A549 (cell line): Measurements from ENCODE around the gene IL4R. TPM values are rescaled to one million over a fixed set of nuclear protein-coding genes. Genes with fewer than 3 reads are reported as not detected.

Experiments used
- ATAC-seq, 2 experiments: fragments of 200-7000 bp in 1 of 2; fragments of >200 bp in 1 of 2; cut with Nextera tagmentation in 1 of 2; cut with Tn5 transposase in 1 of 2; 3 replicates each; pipeline versions ENCODE4 v1.8.0 to v1.9.1; 2018 to 2020; ENCODE audit warnings: mild to moderate bottlenecking in 1 of 2, moderate library complexity in 1 of 2
- CTCF ChIA-PET: fragments of 300-600 bp; sonication (Branson Sonifier 250); formaldehyde crosslinking; extraction: SDS; loops from one replicate; lab custom pipeline; 2021; ENCODE audit warnings: antibody characterized with exemption, inconsistent platforms; lab: Yijun Ruan, JAX
- POLR2A ChIA-PET: fragments of 350-600 bp; formaldehyde crosslinking; extraction: SDS; loops from one replicate; lab custom pipeline; 2021; ENCODE audit warnings: antibody characterized with exemption, inconsistent platforms; lab: Yijun Ruan, JAX
- DNase-seq, 2 experiments: peaks; one replicate each; pipeline versions ENCODE4 v3.0.0 to v3.0.0-alpha.2; 2011 to 2016; ENCODE audit warnings: low read depth in 1 of 2, low spot score in 1 of 2
- FAIRE-seq: peaks from 2 replicates; lab custom pipeline; 2011; peaks lifted over from hg19 to GRCh38; lab: Jason Lieb, UNC
- H3K27ac ChIP-seq, 2 experiments: fragments of >200 bp; sonication (Bioruptor Twin); formaldehyde crosslinking; 3 replicates each; pipeline ENCODE4 v1.5.1; 2016 to 2017
- H3K4me1 ChIP-seq: fragments of >200 bp; sonication (Bioruptor Twin); formaldehyde crosslinking; 3 replicates; pipeline ENCODE4 v1.6.1; 2016
- H3K4me2 ChIP-seq: fragments of >200 bp; sonication (Bioruptor Twin); formaldehyde crosslinking; 3 replicates; pipeline ENCODE4 v1.6.1; 2016
- H3K4me3 ChIP-seq: fragments of >200 bp; sonication (Bioruptor Twin); formaldehyde crosslinking; 3 replicates; pipeline ENCODE4 v1.5.1; 2016
- H3K9me3 ChIP-seq: fragments of >200 bp; sonication (Bioruptor Twin); formaldehyde crosslinking; 3 replicates; pipeline ENCODE4 v1.6.1; 2016
- CHD2 ChIP-seq: fragments of 150-350 bp; IDR thresholded peaks from 2 replicates; pipeline ENCODE4 v1.6.1; 2014; ENCODE audit warnings: low read length; ENCODE audit not compliant: partially characterized antibody
- CHD4 ChIP-seq: fragments of 200-600 bp; sonication (generic); IDR thresholded peaks from 2 replicates; pipeline ENCODE4 v1.6.1; 2016; ENCODE audit warnings: antibody characterized with exemption, mild to moderate bottlenecking, borderline replicate concordance
- EHMT2 ChIP-seq: fragments of 200-600 bp; sonication (generic); IDR thresholded peaks from 2 replicates; pipeline ENCODE4 v1.6.1; 2016; ENCODE audit warnings: antibody characterized with exemption, low read depth, mild to moderate bottlenecking, moderate library complexity
- EP300 ChIP-seq, 2 experiments: fragments of >200 bp; sonication (Bioruptor Twin); formaldehyde crosslinking; IDR thresholded peaks; 2 replicates in 1 of 2; 3 replicates in 1 of 2; pipeline ENCODE4 v1.6.1; 2016 to 2017
- FOSB ChIP-seq: fragments of 250-450 bp; sonication (Bioruptor Pico); IDR thresholded peaks from 2 replicates; pipeline ENCODE4 v1.5.0; 2020; ENCODE audit warnings: mild to moderate bottlenecking, moderate library complexity
- HDAC2 ChIP-seq: fragments of 200-600 bp; sonication (generic); IDR thresholded peaks from 2 replicates; pipeline ENCODE4 v1.6.1; 2016
- HOXA7 ChIP-seq: fragments of 250-450 bp; sonication (Bioruptor Pico); IDR thresholded peaks from 2 replicates; pipeline ENCODE4 v1.5.0; 2020; ENCODE audit warnings: mild to moderate bottlenecking, moderate library complexity
- HOXB13 ChIP-seq: fragments of 250-450 bp; sonication (Bioruptor Pico); IDR thresholded peaks from 2 replicates; pipeline ENCODE4 v1.5.0; 2020; ENCODE audit warnings: low read depth, mild to moderate bottlenecking, moderate library complexity
- HOXB5 ChIP-seq: fragments of 250-450 bp; sonication (Bioruptor Pico); IDR thresholded peaks from 2 replicates; pipeline ENCODE4 v1.5.0; 2020; ENCODE audit warnings: mild to moderate bottlenecking, moderate library complexity
- KDM5A ChIP-seq: fragments of 200-600 bp; sonication (generic); IDR thresholded peaks from 2 replicates; pipeline ENCODE4 v1.6.1; 2016; ENCODE audit warnings: antibody characterized with exemption, mild to moderate bottlenecking
- MAZ ChIP-seq: fragments of 150-350 bp; IDR thresholded peaks from 2 replicates; pipeline ENCODE4 v1.6.1; 2014; ENCODE audit warnings: antibody characterized with exemption, low read depth, low read length, borderline replicate concordance
- NFE2L2 ChIP-seq: fragments of 150-350 bp; conservative IDR thresholded peaks from 2 replicates; pipeline ENCODE4 v1.6.1; 2014; ENCODE audit warnings: low read length
- NPAS2 ChIP-seq: fragments of 250-450 bp; sonication (Bioruptor Pico); IDR thresholded peaks from 2 replicates; pipeline ENCODE4 v1.8.0; 2022; ENCODE audit warnings: mild to moderate bottlenecking, moderate library complexity, borderline replicate concordance
- PHF8 ChIP-seq: fragments of 200-600 bp; sonication (generic); IDR thresholded peaks from 2 replicates; pipeline ENCODE4 v1.6.1; 2016; ENCODE audit warnings: low read depth, mild to moderate bottlenecking, antibody characterized with exemption, moderate library complexity, borderline replicate concordance
- POLR2A ChIP-seq: IDR thresholded peaks from 2 replicates; pipeline ENCODE4 v1.6.1; 2012; ENCODE audit warnings: mild to moderate bottlenecking, low read length
- RCOR1 ChIP-seq: fragments of 150-350 bp; IDR thresholded peaks from 2 replicates; pipeline ENCODE4 v1.6.1; 2014; ENCODE audit warnings: antibody characterized with exemption, low read length, low read depth
- RNF2 ChIP-seq: fragments of 200-600 bp; sonication (generic); IDR thresholded peaks from 2 replicates; pipeline ENCODE4 v1.6.1; 2016; ENCODE audit warnings: low read depth, mild to moderate bottlenecking, antibody characterized with exemption, moderate library complexity, borderline replicate concordance
- SREBF2 ChIP-seq: fragments of 450-650 bp; IDR thresholded peaks from 2 replicates; pipeline ENCODE4 v1.6.1; 2014; ENCODE audit warnings: mild to moderate bottlenecking, moderate library complexity
- TFCP2L1 ChIP-seq: fragments of 250-450 bp; sonication (Bioruptor Pico); IDR thresholded peaks from 2 replicates; pipeline ENCODE4 v1.5.0; 2021; ENCODE audit warnings: mild to moderate bottlenecking
- ZNF302 ChIP-seq: fragments of 250-450 bp; sonication (Bioruptor Pico); IDR thresholded peaks from 2 replicates; pipeline ENCODE4 v1.9.0; 2021; ENCODE audit warnings: inconsistent platforms, mild to moderate bottlenecking, moderate library complexity
- WGBS: methylation state at CpG from one replicate; pipeline ENCODE4 v1.1.6; 2017; ENCODE audit errors: missing lambda C conversion rate; 5-methylcytosine and 5-hydroxymethylcytosine counted together
- polyA plus RNA-seq, 4 experiments: library from polyadenylated mRNA; depleted of rRNA in 3 of 4; stranded (reverse); fragments of >200 nt; fragmentation: RNase III in 1 of 4; extraction: RNeasy Plus Mini Kit Qiagen cat#74134 plus additional on column Dnase treatment in 1 of 4; gene quantifications; 2 replicates in 3 of 4; 3 replicates in 1 of 4; pipeline ENCODE4 v1.2.3, GENCODE V29; 2011 to 2017
- TF ChIP-seq, protein P1 (sequence below): fragments of 150-350 bp; IDR thresholded peaks from 2 replicates; pipeline ENCODE4 v1.6.1; 2014; ENCODE audit warnings: low read depth, mild to moderate bottlenecking, low read length
- TF ChIP-seq, protein P2 (sequence below): IDR thresholded peaks from 2 replicates; pipeline ENCODE4 v1.6.1; 2012
- TF ChIP-seq, protein P3 (sequence below): fragments of >200 bp; sonication (Bioruptor Twin); formaldehyde crosslinking; IDR thresholded peaks from 3 replicates; pipeline ENCODE4 v1.5.1; 2016
- TF ChIP-seq, protein P4 (sequence below): IDR thresholded peaks from 2 replicates; pipeline ENCODE4 v1.6.1; 2012
- TF ChIP-seq, protein P5 (sequence below): fragments of 200-600 bp; sonication (generic); IDR thresholded peaks from 2 replicates; pipeline ENCODE4 v1.6.1; 2016; ENCODE audit warnings: antibody characterized with exemption, mild to moderate bottlenecking, moderate library complexity
- TF ChIP-seq, protein P6 (sequence below): IDR thresholded peaks from 2 replicates; pipeline ENCODE4 v1.6.1; 2012; ENCODE audit warnings: low read depth, borderline replicate concordance

IL4R gene
- polyA plus RNA-seq, 2 of the 4 experiments (the other 2 are of a cell fraction) = 14.4 to 19.3 TPM

DNA sequence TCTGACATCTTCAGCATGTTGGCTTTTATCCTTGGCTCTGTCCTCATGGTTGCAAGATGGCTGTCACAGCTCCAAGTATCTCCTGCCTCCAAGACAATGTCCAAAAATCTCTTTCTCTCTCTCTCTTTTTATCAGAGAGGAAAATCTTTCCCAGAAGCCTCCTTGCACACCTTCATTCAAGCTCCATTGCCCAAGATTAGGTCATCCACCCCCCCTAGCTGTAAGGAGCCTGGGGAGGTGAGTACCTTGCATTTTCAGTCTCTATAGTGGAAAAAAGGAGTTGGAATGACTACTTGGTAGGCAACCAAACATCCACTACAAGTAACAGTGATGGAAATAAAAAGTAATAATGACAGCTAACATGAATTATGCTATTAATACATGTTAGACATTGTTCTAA is 23.2 kb upstream of the IL4R start:
- Histone ChIP-seq H3K27ac (no peak overlapping the region), H3K4me3 (no peak overlapping the region), H3K4me1 (peaks cover 15% of the 10 kb centered on the region), H3K9me3 (no peaks in the 10 kb centered on the region), H3K4me2 (no peak overlapping the region)
- FAIRE-seq (no peak), DNase-seq (no peak), ATAC-seq (no peak)
- ChIA-PET POLR2A (no interaction called here), CTCF (interaction anchor here (1.3 kb wide), 1 partner anchor 8 kb away, joined by 3 read pairs; no protein-coding TSS in a partner anchor)
- TF ChIP-seq TFCP2L1 (CRISPR knock-in tag) (no peak), HOXB13 (CRISPR knock-in tag) (no peak), EHMT2 (no peak), MAZ (no peak), RNF2 (no peak), EP300 (IDR thresholded peaks at IDR 0.05) (no peak), RCOR1 (no peak), NPAS2 (CRISPR knock-in tag) (no peak), PHF8 (no peak), NFE2L2 (no peak)
- TF ChIP-seq, protein P1, sequence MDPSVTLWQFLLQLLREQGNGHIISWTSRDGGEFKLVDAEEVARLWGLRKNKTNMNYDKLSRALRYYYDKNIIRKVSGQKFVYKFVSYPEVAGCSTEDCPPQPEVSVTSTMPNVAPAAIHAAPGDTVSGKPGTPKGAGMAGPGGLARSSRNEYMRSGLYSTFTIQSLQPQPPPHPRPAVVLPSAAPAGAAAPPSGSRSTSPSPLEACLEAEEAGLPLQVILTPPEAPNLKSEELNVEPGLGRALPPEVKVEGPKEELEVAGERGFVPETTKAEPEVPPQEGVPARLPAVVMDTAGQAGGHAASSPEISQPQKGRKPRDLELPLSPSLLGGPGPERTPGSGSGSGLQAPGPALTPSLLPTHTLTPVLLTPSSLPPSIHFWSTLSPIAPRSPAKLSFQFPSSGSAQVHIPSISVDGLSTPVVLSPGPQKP = no peak
- TF ChIP-seq, protein P2, sequence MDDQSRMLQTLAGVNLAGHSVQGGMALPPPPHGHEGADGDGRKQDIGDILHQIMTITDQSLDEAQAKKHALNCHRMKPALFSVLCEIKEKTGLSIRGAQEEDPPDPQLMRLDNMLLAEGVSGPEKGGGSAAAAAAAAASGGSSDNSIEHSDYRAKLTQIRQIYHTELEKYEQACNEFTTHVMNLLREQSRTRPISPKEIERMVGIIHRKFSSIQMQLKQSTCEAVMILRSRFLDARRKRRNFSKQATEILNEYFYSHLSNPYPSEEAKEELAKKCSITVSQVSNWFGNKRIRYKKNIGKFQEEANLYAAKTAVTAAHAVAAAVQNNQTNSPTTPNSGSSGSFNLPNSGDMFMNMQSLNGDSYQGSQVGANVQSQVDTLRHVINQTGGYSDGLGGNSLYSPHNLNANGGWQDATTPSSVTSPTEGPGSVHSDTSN = no peak

DNA sequence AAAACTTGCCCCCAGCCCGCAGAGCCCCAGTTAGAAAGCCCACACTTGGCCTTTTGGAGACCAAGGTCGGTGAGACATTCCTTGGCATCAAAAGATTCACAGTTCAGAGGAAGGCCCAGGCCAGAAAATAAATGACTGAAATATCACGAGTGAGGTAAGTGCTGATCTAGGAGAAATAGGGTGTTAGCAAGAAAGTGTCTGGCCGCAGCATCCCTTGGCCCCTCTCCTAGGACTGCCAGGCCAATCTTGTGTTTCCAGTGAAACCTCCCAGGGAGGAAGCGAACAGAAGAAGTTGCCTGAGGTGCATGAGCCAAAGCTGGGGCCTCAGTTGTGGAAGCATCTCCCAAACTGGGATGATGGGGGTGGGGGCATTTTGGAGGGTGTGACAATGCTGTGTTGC is 22.7 kb upstream of the IL4R start:
- WGBS = 75% methylated on average over 5 of the region's 5 CpGs
- ATAC-seq (no peak), FAIRE-seq (no peak)
- H3K9me3 ChIP-seq = no peaks in the 10 kb centered on the region
- H3K27ac ChIP-seq = no peak overlapping the region
- peaks cover 10% of the 10 kb centered on the region for H3K4me1 ChIP-seq
- no peak overlapping the region for H3K4me2 ChIP-seq
- no peak for TF ChIP-seq ZNF302 (CRISPR knock-in tag)
- TF ChIP-seq, protein P3, sequence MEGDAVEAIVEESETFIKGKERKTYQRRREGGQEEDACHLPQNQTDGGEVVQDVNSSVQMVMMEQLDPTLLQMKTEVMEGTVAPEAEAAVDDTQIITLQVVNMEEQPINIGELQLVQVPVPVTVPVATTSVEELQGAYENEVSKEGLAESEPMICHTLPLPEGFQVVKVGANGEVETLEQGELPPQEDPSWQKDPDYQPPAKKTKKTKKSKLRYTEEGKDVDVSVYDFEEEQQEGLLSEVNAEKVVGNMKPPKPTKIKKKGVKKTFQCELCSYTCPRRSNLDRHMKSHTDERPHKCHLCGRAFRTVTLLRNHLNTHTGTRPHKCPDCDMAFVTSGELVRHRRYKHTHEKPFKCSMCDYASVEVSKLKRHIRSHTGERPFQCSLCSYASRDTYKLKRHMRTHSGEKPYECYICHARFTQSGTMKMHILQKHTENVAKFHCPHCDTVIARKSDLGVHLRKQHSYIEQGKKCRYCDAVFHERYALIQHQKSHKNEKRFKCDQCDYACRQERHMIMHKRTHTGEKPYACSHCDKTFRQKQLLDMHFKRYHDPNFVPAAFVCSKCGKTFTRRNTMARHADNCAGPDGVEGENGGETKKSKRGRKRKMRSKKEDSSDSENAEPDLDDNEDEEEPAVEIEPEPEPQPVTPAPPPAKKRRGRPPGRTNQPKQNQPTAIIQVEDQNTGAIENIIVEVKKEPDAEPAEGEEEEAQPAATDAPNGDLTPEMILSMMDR = no peak
- TF ChIP-seq HOXA7 (CRISPR knock-in tag) = no peak
- TF ChIP-seq RNF2 = no peak
- TF ChIP-seq, protein P4, sequence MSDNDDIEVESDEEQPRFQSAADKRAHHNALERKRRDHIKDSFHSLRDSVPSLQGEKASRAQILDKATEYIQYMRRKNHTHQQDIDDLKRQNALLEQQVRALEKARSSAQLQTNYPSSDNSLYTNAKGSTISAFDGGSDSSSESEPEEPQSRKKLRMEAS = no peak
- TF ChIP-seq, all 56 proteins: peak for 0
- no peak for DNase-seq
- ChIA-PET CTCF (interaction anchor here (1.3 kb wide), 1 partner anchor 8 kb away, joined by 3 read pairs; no protein-coding TSS in a partner anchor), POLR2A (no interaction called here)
- no peak overlapping the region for H3K4me3 ChIP-seq

DNA sequence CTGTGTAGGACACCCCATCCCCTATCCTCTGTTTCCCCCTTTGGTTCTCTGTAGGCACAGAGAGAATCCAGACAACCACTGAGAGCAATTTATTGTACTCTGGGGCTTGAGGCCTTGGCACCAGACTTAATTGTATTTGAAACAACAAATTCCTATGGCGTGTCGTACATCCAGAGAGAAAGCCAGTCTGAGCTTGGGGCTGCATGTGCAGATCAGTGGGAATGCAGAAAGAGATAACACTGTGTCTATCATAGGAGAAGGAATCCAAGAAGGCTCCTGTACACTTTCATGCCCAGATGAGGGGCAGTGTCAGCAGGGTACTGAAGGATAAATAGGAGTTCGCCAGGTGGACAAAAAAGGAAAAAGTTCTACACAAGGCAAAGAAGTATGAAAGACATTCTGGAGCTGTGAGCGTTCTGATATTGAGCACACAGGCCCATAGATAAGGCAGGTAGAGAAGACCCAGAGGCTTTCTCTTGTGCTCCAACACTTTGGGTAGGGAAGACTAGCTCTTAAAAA is 22.0 kb upstream of the IL4R start:
- WGBS = 89% methylated on average over 4 of the region's 4 CpGs
- DNase-seq = no peak
- H3K9me3 ChIP-seq = no peaks in the 10 kb centered on the region
- H3K4me3 ChIP-seq = no peak overlapping the region
- H3K4me2 ChIP-seq = no peak overlapping the region
- no peak for ATAC-seq
- ChIA-PET CTCF (no interaction called here), POLR2A (no interaction called here)
- no peak overlapping the region for H3K27ac ChIP-seq
- peaks cover 4% of the 10 kb centered on the region for H3K4me1 ChIP-seq
- FAIRE-seq = no peak
- TF ChIP-seq, protein P5, sequence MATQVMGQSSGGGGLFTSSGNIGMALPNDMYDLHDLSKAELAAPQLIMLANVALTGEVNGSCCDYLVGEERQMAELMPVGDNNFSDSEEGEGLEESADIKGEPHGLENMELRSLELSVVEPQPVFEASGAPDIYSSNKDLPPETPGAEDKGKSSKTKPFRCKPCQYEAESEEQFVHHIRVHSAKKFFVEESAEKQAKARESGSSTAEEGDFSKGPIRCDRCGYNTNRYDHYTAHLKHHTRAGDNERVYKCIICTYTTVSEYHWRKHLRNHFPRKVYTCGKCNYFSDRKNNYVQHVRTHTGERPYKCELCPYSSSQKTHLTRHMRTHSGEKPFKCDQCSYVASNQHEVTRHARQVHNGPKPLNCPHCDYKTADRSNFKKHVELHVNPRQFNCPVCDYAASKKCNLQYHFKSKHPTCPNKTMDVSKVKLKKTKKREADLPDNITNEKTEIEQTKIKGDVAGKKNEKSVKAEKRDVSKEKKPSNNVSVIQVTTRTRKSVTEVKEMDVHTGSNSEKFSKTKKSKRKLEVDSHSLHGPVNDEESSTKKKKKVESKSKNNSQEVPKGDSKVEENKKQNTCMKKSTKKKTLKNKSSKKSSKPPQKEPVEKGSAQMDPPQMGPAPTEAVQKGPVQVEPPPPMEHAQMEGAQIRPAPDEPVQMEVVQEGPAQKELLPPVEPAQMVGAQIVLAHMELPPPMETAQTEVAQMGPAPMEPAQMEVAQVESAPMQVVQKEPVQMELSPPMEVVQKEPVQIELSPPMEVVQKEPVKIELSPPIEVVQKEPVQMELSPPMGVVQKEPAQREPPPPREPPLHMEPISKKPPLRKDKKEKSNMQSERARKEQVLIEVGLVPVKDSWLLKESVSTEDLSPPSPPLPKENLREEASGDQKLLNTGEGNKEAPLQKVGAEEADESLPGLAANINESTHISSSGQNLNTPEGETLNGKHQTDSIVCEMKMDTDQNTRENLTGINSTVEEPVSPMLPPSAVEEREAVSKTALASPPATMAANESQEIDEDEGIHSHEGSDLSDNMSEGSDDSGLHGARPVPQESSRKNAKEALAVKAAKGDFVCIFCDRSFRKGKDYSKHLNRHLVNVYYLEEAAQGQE = no peak
- TF ChIP-seq EP300 (IDR thresholded peaks at IDR 0.05) (no peak), CHD4 (no peak), HDAC2 (no peak), HOXB5 (CRISPR knock-in tag) (no peak), CHD2 (no peak), SREBF2 (no peak), KDM5A (no peak), FOSB (CRISPR knock-in tag) (no peak), NFE2L2 (no peak), POLR2A (no peak)
- TF ChIP-seq, protein P6, sequence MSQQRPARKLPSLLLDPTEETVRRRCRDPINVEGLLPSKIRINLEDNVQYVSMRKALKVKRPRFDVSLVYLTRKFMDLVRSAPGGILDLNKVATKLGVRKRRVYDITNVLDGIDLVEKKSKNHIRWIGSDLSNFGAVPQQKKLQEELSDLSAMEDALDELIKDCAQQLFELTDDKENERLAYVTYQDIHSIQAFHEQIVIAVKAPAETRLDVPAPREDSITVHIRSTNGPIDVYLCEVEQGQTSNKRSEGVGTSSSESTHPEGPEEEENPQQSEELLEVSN = no peak
- TF ChIP-seq, protein P4 = no peak
